HL-60 (cell line): Measurements from ENCODE around the gene PTF1A.

Experiments used
- CTCF ChIP-seq: IDR thresholded peaks from one replicate; pipeline ENCODE4 v1.5.1; 2011; ENCODE audit warnings: low read length, control low read depth, inconsistent platforms; ENCODE audit not compliant: insufficient read depth
- GABPA ChIP-seq: IDR thresholded peaks from 2 replicates; pipeline ENCODE4 v1.6.1; 2012; ENCODE audit warnings: low read depth
- POLR2AphosphoS5 ChIP-seq: IDR thresholded peaks from 2 replicates; pipeline ENCODE4 v1.6.1; 2012; ENCODE audit warnings: low read depth
- REST ChIP-seq: IDR thresholded peaks from 2 replicates; pipeline ENCODE4 v1.6.1; 2012; ENCODE audit warnings: low read depth; ENCODE audit not compliant: insufficient replicate concordance

GRCh38 chr10:23199768-23200511 is 7.8 kb downstream of the PTF1A start:
- TF ChIP-seq CTCF = no peak
- no peak for TF ChIP-seq POLR2AphosphoS5
- TF ChIP-seq GABPA = no peak
- TF ChIP-seq REST = no peak
